Astrocyte of the spinal cord (primary cell): ENCODE measurements around the gene DNAI2.

Source experiments
- DNase-seq: peaks from one replicate; pipeline ENCODE4 v3.0.0; 2011; ENCODE audit warnings: low read depth, low spot score
- H3K4me3 ChIP-seq: 2 replicates; pipeline ENCODE4 v1.5.1; 2011; ENCODE audit warnings: low read depth, mild to moderate bottlenecking, low read length, moderate library complexity
- CTCF ChIP-seq: IDR thresholded peaks from 2 replicates; pipeline ENCODE4 v1.5.1; 2012; ENCODE audit warnings: low read depth, mild to moderate bottlenecking, low read length, inconsistent platforms
- in situ Hi-C: cut with HindIII; loops from 2 replicates; pipeline ENCODE4 v1.10.0; 2017; ENCODE audit warnings: low sequenced_read_pairs

DNAI2 gene, protein sequence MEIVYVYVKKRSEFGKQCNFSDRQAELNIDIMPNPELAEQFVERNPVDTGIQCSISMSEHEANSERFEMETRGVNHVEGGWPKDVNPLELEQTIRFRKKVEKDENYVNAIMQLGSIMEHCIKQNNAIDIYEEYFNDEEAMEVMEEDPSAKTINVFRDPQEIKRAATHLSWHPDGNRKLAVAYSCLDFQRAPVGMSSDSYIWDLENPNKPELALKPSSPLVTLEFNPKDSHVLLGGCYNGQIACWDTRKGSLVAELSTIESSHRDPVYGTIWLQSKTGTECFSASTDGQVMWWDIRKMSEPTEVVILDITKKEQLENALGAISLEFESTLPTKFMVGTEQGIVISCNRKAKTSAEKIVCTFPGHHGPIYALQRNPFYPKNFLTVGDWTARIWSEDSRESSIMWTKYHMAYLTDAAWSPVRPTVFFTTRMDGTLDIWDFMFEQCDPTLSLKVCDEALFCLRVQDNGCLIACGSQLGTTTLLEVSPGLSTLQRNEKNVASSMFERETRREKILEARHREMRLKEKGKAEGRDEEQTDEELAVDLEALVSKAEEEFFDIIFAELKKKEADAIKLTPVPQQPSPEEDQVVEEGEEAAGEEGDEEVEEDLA

GRCh38 chr17:74274060-74274708 is at the start of gene DNAI2:
Gene DNAI2, plus strand, starts transcription at chr17:74274234. Its CDS starts 7,584 bp downstream, at chr17:74281818.
- in situ Hi-C loops: no loop called here
- no peak for DNase-seq
- no peak within 1 kb of the TSS for H3K4me3 ChIP-seq
- no peak for TF ChIP-seq CTCF

DNA sequence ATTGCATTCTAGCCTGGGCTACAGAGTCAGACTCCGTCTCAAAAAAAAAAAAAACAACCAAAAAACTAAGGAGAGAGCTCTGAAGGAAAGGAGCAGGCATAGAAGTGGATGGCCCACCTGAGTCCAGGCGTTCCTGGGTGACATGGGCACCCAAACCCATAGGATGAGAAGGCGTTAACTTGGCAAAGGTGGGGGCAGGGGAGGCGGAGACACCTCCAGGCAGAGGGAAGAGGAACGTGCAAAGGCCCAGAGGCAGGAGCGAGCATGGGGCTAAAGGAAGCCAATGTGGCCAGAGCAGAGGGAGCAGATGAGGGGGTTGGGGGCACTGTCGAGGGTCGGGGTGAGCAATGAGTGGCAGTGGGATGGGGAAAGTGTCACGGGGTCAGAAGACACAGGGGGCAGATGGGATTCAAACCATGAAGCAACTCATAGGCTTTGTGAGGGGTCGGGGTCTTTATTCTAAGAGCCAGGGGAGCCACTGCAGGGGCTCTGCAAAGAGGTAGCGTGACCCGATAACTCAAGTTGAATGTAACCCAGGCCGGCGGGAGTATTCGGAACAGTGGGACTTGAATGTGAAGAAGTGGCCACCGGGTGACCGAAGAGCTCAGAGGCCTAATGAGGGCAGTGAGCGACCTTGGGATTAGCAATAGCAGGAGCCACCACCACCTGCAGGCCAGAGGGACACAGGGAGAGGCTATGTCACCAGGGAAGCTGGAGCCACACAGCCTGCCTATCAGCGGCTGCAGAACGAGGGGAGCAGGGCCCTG is 48.9 kb upstream of the DNAI2 start:
- no peak for TF ChIP-seq CTCF
- in situ Hi-C loops: no loop called here
- DNase-seq: no peak
- H3K4me3 ChIP-seq: no peak overlapping the region

GRCh38 chr17:74226252-74226651 is 47.8 kb upstream of the DNAI2 start:
- no peak overlapping the region for H3K4me3 ChIP-seq
- no peak for TF ChIP-seq CTCF
- no peak for DNase-seq
- in situ Hi-C loops: no loop called here

- H3K4me3 ChIP-seq: no peak overlapping the region
Observed at GRCh38 chr17:74227271-74228080, 46.6 kb upstream of the DNAI2 start.

DNA sequence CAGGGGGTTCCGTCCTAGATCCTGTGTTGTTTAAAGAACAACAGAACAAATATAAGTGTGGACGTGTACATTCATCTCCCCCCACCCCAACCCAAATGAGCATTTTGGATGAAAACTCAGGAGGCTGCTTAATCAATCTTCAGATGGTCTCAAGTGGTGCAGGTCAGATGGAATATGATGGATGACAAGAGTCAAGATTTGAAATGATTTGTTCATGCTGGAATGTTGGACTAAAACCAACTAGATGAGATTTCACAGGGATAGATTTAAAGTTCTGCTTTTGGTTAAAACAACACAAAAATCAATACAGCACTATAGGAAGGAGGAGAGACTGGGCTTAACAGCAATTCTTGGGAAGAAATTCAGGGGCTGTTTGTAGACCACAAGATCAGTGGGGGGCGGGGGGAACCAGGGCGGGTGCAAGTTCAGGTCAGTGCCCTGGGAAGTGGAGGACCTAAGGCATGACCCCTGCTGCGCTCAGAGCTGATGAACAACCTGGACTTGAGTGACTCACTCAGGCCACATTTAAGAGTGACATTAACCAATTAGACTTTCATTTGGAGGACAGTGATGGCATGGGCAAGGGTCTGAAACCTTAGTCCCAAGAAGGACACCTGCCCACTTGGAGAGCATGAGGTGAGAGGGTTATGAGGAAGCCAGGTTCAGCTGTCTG is 45.6 kb upstream of the DNAI2 start:
- TF ChIP-seq CTCF: no peak
- no peak overlapping the region for H3K4me3 ChIP-seq
- no peak for DNase-seq
- in situ Hi-C loops: no loop called here

More at GRCh38 chr17:74227271-74228080, 46.6 kb upstream of the DNAI2 start:
- DNase-seq: no peak
- no peak for TF ChIP-seq CTCF
- in situ Hi-C loops: no loop called here
